ENCODE measurements around the gene HEXIM2. TPM values are rescaled to one million over a fixed set of nuclear protein-coding genes. Genes with fewer than 3 reads are reported as not detected.

HEXIM2 gene
- total and polyA plus RNA-seq, 2 of the 13 experiments (the other 11 are each of a cell fraction or from before 2014, with no cell fraction given) = 27.1 to 32.4 TPM

- TF ChIP-seq, protein P1, sequence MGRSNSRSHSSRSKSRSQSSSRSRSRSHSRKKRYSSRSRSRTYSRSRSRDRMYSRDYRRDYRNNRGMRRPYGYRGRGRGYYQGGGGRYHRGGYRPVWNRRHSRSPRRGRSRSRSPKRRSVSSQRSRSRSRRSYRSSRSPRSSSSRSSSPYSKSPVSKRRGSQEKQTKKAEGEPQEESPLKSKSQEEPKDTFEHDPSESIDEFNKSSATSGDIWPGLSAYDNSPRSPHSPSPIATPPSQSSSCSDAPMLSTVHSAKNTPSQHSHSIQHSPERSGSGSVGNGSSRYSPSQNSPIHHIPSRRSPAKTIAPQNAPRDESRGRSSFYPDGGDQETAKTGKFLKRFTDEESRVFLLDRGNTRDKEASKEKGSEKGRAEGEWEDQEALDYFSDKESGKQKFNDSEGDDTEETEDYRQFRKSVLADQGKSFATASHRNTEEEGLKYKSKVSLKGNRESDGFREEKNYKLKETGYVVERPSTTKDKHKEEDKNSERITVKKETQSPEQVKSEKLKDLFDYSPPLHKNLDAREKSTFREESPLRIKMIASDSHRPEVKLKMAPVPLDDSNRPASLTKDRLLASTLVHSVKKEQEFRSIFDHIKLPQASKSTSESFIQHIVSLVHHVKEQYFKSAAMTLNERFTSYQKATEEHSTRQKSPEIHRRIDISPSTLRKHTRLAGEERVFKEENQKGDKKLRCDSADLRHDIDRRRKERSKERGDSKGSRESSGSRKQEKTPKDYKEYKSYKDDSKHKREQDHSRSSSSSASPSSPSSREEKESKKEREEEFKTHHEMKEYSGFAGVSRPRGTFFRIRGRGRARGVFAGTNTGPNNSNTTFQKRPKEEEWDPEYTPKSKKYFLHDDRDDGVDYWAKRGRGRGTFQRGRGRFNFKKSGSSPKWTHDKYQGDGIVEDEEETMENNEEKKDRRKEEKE (IDR thresholded peaks at IDR 0.05) = no peak
- TF ChIP-seq FOXJ3 (CRISPR knock-in tag; IDR thresholded peaks at IDR 0.05; ENCODE audit: borderline replicate concordance) (peak; percentile 72), ATF6 (CRISPR knock-in tag; conservative IDR thresholded peaks at IDR 0.05) (no peak), CCDC6 (CRISPR knock-in tag; IDR thresholded peaks at IDR 0.05) (0 out of 2 replicates have a peak, but pooled peaks have one; percentile 38), SMC3 (IDR thresholded peaks at IDR 0.05; ENCODE audit: low read length) (peak; percentile 28; the same call in 1 of the 2 replicates), TOPORS (CRISPR knock-in tag; IDR thresholded peaks at IDR 0.05) (no peak), KLF13 (CRISPR knock-in tag; IDR thresholded peaks at IDR 0.05) (peak; percentile 34; the same call in 1 of the 2 replicates), SUZ12 (IDR thresholded peaks at IDR 0.05; ENCODE audit: low read depth, low read length) (no peak), ZNF839 (CRISPR knock-in tag; IDR thresholded peaks at IDR 0.05; ENCODE audit: borderline replicate concordance) (0 out of 2 replicates have a peak, but pooled peaks have one; percentile 76)
- TF ChIP-seq, protein P2, sequence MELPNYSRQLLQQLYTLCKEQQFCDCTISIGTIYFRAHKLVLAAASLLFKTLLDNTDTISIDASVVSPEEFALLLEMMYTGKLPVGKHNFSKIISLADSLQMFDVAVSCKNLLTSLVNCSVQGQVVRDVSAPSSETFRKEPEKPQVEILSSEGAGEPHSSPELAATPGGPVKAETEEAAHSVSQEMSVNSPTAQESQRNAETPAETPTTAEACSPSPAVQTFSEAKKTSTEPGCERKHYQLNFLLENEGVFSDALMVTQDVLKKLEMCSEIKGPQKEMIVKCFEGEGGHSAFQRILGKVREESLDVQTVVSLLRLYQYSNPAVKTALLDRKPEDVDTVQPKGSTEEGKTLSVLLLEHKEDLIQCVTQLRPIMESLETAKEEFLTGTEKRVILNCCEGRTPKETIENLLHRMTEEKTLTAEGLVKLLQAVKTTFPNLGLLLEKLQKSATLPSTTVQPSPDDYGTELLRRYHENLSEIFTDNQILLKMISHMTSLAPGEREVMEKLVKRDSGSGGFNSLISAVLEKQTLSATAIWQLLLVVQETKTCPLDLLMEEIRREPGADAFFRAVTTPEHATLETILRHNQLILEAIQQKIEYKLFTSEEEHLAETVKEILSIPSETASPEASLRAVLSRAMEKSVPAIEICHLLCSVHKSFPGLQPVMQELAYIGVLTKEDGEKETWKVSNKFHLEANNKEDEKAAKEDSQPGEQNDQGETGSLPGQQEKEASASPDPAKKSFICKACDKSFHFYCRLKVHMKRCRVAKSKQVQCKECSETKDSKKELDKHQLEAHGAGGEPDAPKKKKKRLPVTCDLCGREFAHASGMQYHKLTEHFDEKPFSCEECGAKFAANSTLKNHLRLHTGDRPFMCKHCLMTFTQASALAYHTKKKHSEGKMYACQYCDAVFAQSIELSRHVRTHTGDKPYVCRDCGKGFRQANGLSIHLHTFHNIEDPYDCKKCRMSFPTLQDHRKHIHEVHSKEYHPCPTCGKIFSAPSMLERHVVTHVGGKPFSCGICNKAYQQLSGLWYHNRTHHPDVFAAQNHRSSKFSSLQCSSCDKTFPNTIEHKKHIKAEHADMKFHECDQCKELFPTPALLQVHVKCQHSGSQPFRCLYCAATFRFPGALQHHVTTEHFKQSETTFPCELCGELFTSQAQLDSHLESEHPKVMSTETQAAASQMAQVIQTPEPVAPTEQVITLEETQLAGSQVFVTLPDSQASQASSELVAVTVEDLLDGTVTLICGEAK (IDR thresholded peaks at IDR 0.05) = no peak
- TF ChIP-seq, protein P2 (CRISPR knock-in tag; IDR thresholded peaks at IDR 0.05) = no peak; the same call in 1 of the 2 replicates
- TF ChIP-seq, protein P3, sequence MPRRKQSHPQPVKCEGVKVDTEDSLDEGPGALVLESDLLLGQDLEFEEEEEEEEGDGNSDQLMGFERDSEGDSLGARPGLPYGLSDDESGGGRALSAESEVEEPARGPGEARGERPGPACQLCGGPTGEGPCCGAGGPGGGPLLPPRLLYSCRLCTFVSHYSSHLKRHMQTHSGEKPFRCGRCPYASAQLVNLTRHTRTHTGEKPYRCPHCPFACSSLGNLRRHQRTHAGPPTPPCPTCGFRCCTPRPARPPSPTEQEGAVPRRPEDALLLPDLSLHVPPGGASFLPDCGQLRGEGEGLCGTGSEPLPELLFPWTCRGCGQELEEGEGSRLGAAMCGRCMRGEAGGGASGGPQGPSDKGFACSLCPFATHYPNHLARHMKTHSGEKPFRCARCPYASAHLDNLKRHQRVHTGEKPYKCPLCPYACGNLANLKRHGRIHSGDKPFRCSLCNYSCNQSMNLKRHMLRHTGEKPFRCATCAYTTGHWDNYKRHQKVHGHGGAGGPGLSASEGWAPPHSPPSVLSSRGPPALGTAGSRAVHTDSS (CRISPR knock-in tag; conservative IDR thresholded peaks at IDR 0.05) = 0 out of 2 replicates have a peak, but pooled peaks have one; percentile 86
Observed at GRCh38 chr17:45160447-45161287, 1.0 kb upstream of the HEXIM2 start (continued).
